GM20431 (cell line): Measurements from ENCODE around the gene CASP5.
"Not testable (repeated sequence)": the region's sequence is repeated elsewhere in the genome, so short reads cannot be mapped to it uniquely, and the experiment has no call there.

Source experiments
- in situ Hi-C: fragments of 300-500 bp; cut with MseI, MboI; formaldehyde crosslinking; loops from one replicate; pipeline ENCODE4 v1.15.0; 2020; ENCODE audit warnings: low sequenced_read_pairs; ENCODE audit not compliant: unreplicated experiment

Gene CASP5

GRCh38 chr11:105023003-105023402 is at the start of gene CASP5:
Gene CASP5, minus strand, starts transcription at chr11:105023168. Its CDS starts 32 bp downstream, at chr11:105023136.
- in situ Hi-C loops: no loop called here

DNA sequence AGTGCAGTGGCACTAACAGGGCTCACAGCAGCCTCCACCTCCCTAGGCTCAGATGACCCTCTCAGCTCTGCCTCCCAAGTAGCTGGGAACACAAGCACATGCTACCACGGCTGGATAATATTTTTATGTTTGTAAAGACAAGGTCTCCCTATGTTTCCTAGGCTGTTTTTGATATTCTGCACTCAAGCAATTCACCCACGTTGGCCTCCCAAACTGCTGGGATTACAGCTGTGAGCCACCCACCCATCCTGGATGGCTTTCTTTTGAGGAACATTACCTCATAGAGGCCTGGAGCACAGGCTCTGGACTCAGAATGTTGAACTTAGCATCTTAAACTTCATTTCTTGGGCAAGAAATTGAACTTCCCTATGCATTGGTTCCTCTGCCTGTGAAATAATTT is 49.1 kb upstream of the CASP5 start:
- in situ Hi-C loops: not testable (repeated sequence)

DNA sequence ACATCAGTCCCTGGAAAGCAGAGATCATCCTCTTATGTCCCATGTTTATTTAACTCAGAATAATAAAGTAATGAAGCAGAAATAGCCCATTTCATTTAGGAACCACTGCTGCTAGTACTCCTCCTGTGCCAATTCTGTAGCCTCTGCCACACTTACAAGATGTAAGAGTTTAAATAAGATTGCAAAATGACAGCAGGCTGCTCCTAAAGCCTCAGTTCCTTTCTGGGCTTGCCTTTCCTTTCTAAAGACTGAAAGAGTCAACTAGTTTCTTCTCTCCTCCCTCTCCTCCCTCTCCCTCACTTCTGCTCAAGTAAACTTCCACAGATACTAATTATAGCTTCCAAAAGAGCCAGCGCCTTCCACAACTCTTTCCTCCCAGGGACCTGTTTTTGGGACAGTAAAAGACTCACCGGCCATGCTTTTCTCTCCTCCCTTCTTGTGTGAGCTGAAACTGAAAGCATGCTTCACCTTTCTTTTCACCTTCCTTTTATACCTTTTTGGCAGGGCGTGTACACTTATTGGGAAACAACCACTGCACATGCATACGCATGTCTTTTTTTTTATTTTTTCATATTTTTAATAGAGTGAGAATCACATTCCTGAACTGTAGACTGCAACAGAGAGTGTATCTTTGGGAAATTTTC is 48.2 kb upstream of the CASP5 start:
- in situ Hi-C loops: no loop called here

GRCh38 chr11:105070306-105070705 is 47.3 kb upstream of the CASP5 start:
- in situ Hi-C loops: no loop called here

GRCh38 chr11:105069749-105070148 is 46.8 kb upstream of the CASP5 start:
- in situ Hi-C loops: not testable (repeated sequence)

GRCh38 chr11:105063245-105063941 is 40.4 kb upstream of the CASP5 start:
- in situ Hi-C loops: not testable (repeated sequence)

DNA sequence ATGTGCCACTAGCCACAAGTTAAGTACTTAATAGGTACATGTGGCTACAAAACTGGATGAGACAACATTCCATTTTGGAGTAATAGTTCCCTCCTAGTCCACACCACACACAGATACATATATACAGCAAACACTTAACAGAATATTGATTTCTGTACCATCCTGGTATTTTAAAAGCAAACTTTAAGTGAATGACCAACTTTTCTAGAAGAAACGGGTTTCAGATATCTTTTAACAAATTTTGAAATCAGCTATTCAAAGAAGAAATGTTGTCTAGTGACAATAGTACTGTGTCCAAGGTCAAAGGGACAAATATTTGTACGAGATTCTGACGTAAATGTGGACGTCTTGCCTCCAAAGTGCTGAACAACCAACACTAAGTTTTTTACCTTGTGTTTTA is 34.5 kb upstream of the CASP5 start:
- in situ Hi-C loops: no loop called here

GRCh38 chr11:105056446-105056845 is 33.5 kb upstream of the CASP5 start:
- in situ Hi-C loops: no loop called here

DNA sequence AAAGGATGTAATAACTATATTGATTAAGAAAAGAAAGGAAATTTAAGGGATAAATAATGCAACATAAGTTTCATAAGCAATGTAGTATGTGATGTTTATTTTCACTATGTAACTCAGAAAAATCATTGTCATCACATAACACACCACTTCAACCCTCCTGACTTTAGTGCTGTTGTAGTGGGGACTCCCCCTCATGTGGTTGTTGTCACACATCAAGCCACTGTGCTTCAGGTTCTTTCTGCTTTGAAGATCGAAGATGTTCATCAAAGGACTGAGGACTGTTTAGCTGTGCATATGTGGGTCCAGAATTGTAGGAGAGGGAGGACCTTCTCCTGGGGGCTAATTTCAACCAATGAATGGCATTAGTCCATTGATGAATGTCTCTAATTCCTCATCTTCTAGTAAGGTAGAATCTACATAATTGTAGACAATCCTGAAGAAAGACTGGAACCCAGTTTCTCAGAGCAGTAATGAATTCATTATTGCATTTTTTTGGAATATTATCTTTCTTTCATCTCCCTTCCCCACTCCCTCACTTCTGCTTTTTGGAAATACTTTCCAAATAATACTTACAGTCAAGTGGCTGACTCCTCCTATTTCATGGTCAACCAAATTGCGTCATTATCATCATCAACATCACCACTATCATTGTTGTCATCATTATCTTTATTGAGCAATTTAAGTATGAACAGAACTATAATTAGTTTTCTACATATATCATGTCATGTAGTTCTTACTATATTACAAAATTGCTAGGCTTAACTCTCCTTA is 31.9 kb upstream of the CASP5 start:
- in situ Hi-C loops: no loop called here

GRCh38 chr11:105052487-105052886 is 29.5 kb upstream of the CASP5 start:
- in situ Hi-C loops: no loop called here

- in situ Hi-C loops: no loop called here
Observed at GRCh38 chr11:105051559-105051958, 28.6 kb upstream of the CASP5 start.

DNA sequence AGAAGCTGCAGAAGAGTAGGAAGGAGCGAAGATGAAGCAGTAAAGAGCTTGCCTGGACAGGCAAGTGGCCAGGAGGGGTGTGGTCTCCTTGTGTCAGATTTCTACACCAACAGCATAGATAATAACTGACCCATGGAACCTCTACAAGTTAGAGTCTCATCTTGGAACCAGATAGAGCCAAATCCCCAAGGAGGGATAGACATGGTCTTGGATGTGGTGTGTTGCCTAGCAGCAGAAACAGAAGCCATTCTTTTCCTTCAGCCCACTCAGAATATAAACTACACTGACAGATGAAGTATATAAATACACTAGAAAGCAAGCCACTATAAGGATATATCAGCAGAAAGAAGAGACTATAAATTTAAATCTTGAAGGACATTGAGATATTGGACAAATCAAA is 26.5 kb upstream of the CASP5 start:
- in situ Hi-C loops: no loop called here

DNA sequence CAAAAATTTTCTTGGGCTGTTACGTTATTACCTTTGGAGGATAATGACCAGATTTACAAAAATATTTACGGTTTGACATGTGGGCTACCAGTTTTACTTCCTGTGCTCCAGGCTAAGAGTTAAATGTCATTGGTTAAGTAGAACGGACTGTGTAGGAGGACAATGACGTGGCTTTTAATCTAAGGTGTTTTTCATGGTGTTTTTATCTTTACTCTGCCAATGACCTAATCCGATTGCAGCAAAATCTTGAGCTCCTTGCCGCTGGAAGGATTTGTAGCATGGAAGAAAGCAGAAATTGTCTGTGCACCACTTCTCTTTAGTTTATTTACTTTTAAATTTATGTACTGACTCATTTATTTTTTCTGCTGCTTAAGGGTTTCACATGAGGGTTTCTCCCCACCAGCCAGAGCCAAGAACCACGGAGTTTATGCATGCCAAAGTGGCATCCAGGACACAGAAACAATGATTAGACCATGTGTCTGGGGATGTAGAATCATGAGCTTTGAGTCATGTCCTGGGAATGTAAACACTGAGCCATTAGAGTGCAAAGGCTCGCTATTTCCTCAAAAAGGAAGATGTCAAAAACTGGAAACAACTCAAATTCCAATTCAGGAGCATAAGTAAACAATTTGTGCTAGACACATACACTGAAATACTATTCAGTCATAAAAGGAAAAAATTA is 24.1 kb upstream of the CASP5 start:
- in situ Hi-C loops: no loop called here

GRCh38 chr11:105045676-105046296 is 22.8 kb upstream of the CASP5 start:
- in situ Hi-C loops: no loop called here

GRCh38 chr11:105044557-105045524 is 21.9 kb upstream of the CASP5 start, which contains the start of gene CARD16:
Gene CARD16, minus strand, starts transcription at chr11:105045335. Its CDS starts 38 bp downstream, at chr11:105045297.
- in situ Hi-C loops: not testable (repeated sequence)

GRCh38 chr11:105042178-105042577 is 19.2 kb upstream of the CASP5 start:
- in situ Hi-C loops: no loop called here

DNA sequence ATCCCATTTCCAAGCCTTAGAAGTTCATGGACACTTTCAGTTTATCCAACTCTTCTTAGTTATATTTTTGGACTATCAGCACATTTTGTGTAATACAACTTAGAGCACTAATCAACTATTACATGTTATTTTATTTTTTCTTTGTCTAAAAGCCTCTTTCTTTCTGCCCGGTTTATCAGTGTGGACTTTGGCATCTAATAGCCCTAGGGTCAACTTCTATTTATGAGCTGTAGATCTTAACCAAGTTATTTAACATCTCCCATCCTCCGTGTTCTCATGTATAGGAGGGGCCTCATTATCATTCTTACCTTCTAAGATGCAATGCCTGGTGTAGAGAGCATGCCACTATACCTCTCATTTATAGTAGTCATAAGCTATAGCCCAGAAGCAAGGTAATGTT is 17.7 kb upstream of the CASP5 start:
- in situ Hi-C loops: no loop called here

DNA sequence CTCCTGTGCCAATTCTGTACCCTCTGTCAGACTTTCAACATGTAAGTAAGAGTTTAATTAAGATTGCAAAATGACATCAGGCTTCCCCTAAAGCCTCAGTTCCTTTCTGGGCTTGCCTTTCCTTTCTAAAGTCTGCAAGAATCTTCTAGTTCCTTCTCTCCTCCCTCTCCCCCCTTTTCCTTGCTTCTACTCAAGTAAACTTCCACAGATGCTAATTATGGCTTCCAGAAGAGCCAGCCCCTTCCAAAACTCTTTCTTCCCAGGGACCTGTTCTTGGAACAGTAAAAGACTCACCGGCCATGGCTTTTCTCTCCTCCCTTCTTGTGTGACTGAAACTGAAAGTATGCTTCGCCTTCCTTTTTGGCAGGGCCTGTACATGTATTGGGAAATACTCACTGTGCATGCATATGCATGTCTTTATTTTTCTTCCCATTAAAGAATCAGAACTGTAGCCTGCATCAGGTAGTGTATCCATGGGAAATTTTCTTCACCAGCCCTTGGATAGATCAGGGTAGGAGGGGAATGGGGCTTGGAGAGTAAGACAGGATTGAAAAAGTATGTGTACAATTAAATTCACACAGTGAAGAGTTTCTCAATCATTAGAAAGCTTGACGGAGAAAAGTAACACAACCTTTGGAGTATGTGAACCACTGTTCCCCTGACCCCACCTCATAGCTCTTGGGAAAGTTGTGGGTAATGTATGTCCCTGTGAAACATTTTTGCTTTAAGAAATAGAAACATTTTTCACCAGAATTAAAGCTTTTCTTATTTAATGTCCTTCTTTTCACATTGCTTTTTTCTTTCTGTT is 12.0 kb upstream of the CASP5 start, which contains the start of gene CASP1:
CASP1 (minus strand) TSS at position 332 of the 808 bp plus-strand sequence; CDS start at position 301, 31 bp downstream.
- in situ Hi-C loops: no loop called here
